ENCODE data around the gene FMN1.
A peak's percentile ranks its signal among the peaks of the same experiment; 100 is the strongest.

The FMN1 gene

DNA sequence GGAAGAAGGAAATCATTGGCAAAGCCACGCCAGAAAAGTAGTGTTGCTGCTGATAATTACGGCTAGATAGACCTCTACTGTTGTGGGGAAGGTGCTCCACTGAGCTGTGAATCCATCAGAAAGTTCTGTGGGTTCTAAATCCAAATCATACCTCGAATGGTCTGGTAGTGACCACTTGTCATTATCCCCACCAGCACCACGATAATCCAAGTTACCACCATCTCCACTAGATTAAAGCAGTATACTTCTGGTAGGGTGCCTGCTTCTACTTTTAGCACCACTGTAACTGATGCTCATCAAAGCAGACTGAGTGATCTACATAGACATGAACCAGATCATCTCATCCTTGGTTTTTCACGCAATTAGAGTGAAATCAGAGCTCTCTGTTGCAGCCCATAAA is 185.5 kb downstream of the FMN1 start:
- Histone ChIP-seq H3K27me3 (no peaks in the 10 kb centered on the region), H3K27ac (no peak overlapping the region), H3K36me3 (no peaks in the 10 kb centered on the region), H3K4me1 (peaks cover 0 to 19% (median 5%) of the 10 kb centered on the region in 4 donors), H3K4me3 (no peak overlapping the region), H3K9me3 (no peaks in the 10 kb centered on the region)
- intact Hi-C loops (cut with DNase I; ENCODE audit: low total_unique reads): no loop called here
- DNase-seq: no peak
- TF ChIP-seq, protein P1, sequence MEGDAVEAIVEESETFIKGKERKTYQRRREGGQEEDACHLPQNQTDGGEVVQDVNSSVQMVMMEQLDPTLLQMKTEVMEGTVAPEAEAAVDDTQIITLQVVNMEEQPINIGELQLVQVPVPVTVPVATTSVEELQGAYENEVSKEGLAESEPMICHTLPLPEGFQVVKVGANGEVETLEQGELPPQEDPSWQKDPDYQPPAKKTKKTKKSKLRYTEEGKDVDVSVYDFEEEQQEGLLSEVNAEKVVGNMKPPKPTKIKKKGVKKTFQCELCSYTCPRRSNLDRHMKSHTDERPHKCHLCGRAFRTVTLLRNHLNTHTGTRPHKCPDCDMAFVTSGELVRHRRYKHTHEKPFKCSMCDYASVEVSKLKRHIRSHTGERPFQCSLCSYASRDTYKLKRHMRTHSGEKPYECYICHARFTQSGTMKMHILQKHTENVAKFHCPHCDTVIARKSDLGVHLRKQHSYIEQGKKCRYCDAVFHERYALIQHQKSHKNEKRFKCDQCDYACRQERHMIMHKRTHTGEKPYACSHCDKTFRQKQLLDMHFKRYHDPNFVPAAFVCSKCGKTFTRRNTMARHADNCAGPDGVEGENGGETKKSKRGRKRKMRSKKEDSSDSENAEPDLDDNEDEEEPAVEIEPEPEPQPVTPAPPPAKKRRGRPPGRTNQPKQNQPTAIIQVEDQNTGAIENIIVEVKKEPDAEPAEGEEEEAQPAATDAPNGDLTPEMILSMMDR (IDR thresholded peaks at IDR 0.05): no peak

DNA sequence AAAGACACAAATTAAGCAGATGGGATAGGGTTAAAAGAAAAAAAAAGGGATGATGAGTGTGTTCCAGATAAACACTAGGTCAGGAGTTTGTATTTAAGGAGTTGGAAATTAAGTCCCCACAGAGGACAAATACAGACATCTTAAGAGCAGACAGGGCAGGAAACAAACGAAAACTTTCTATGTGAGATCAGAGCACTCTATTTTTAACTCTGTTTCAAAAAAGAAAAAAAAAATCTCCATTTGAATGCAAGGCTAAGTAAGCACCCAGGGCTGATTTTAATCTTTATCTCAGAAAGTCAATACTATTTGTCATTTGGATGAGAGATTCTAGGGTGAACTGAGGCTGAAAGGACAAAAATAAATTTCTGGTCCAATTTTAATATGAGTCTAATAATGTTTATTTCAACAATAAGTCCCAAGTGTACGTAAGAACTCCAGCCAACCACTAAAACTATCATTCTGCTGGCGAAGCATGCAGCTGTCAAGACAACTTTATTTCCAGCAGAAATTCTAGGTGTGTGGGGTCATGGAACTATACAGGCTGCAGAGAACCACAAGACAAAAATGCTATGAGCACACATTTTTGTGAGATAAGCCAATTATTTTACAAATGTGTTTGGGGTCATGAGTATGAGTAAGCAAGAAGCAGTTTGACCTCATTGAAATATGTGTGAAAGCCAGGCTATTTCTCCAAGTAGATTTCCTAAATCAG is 186.1 kb downstream of the FMN1 start:
- DNase-seq: peak in 1 of 2 donors; percentile 27
- intact Hi-C loops (cut with DNase I; ENCODE audit: low total_unique reads): no loop called here
- no peaks in the 10 kb centered on the region for H3K9me3 ChIP-seq
- peak overlapping the region in 1 of 2 donors; percentile 21 for H3K27ac ChIP-seq
- no peak overlapping the region for H3K4me3 ChIP-seq
- no peaks in the 10 kb centered on the region for H3K36me3 ChIP-seq
- peaks cover 0 to 19% (median 5%) of the 10 kb centered on the region in 4 donors for H3K4me1 ChIP-seq
- TF ChIP-seq, protein P1 (IDR thresholded peaks at IDR 0.05): no peak
- no peaks in the 10 kb centered on the region for H3K27me3 ChIP-seq

DNA sequence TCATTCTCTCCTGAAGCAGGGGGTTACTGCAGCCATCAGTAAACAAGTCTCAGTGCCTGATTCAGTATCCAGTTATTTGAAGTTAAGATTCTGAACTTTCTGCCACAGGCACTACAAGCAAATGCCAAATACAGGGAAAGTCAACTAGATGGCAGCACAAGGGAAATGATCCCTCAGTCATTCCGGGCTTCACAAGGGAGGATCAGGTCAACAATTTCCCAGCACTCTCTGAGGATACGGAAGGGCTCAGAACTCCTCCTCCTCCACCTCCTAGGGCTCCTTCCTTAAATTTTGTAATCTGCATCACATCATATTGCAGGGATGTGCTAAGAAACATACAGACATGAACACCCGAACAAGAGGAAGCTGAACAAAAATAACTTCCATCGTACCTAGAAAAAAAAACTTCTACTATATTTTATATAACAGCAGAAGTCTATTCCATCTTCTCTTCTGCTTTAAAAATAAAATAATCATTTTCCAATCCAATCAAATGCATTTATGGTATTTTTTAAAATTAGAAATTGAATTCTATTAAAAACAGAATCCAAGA is 187.1 kb downstream of the FMN1 start:
- Histone ChIP-seq H3K36me3 (no peaks in the 10 kb centered on the region), H3K27ac (no peak overlapping the region), H3K4me3 (no peak overlapping the region), H3K9me3 (no peaks in the 10 kb centered on the region), H3K4me1 (peaks cover 0 to 19% (median 5%) of the 10 kb centered on the region in 4 donors), H3K27me3 (no peaks in the 10 kb centered on the region)
- TF ChIP-seq, protein P1 (IDR thresholded peaks at IDR 0.05): no peak
- no peak for DNase-seq
- intact Hi-C loops (cut with DNase I; ENCODE audit: low total_unique reads): no loop called here

DNA sequence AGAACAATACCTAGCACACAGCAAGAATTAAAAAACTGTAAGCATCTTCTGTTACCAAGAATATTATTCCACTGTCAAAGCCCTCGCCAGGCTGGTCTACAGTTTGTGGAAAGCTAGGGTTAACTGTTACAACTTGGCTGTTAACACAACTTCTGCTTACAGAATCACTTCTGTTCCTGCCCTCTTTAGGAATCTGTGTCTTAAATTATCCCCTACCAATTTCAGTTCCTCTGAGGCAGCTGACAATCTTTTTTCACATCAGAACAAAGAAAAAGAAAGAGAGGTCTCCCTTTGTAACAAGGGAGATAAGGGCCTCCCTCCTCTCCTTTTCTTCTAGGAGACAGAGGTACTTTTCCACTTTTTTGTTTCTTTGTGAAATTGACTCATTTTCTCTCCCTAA is 188.9 kb downstream of the FMN1 start:
- TF ChIP-seq, protein P1 (IDR thresholded peaks at IDR 0.05): no peak
- no peak overlapping the region for H3K27ac ChIP-seq
- intact Hi-C loops (cut with DNase I; ENCODE audit: low total_unique reads): no loop called here

DNA sequence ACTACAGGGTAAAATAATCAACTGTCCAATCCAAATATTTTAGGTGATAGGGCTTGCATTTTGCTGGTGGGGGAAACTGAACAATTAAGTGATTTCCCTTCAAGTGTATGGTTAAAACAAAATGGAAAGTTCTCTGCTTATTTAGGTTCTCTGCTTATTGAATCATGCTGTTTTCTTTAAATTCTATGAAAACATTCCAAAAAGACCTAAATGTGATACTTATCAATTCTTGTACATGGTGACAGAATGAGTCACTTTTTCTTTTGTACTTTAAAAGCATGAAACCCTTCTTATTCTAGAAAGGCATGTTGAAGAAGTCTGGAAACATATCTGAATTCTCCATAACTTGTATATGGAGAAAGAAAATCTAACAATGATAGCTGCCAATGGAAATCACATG is 192.6 kb downstream of the FMN1 start:
- TF ChIP-seq, protein P1 (IDR thresholded peaks at IDR 0.05): no peak
- H3K27ac ChIP-seq: no peak overlapping the region
- intact Hi-C loops (cut with DNase I; ENCODE audit: low total_unique reads): no loop called here
- no peak for DNase-seq
- H3K4me3 ChIP-seq: no peak overlapping the region
- H3K27me3 ChIP-seq: peaks cover 0 to 2% of the 10 kb centered on the region in 2 donors
- no peaks in the 10 kb centered on the region for H3K4me1 ChIP-seq
- no peaks in the 10 kb centered on the region for H3K36me3 ChIP-seq
- peaks cover 0 to 6% (median 0%) of the 10 kb centered on the region in 3 donors for H3K9me3 ChIP-seq

More for the DNA sequence above, 188.9 kb downstream of the FMN1 start:
- Histone ChIP-seq H3K9me3 (no peaks in the 10 kb centered on the region), H3K36me3 (no peaks in the 10 kb centered on the region), H3K4me1 (peaks cover 0 to 19% (median 5%) of the 10 kb centered on the region in 4 donors), H3K4me3 (no peak overlapping the region), H3K27me3 (no peaks in the 10 kb centered on the region)
- no peak for DNase-seq
